HepG2 (cell line): ENCODE results near the gene DNAJC30. TPM values are rescaled to one million over a fixed set of nuclear protein-coding genes. Genes with fewer than 3 reads are reported as not detected.

Source experiments
- ATF5 ChIP-seq: sonication (generic); formaldehyde crosslinking; IDR thresholded peaks from 2 replicates; pipeline ENCODE4 v1.4.0; 2020; ENCODE audit warnings: mild to moderate bottlenecking, low read depth, missing genetic modification reagents
- CENPT ChIP-seq: sonication (generic); formaldehyde crosslinking; IDR thresholded peaks from 2 replicates; pipeline ENCODE4 v1.8.0; 2022; ENCODE audit warnings: low read depth, mild to moderate bottlenecking, moderate library complexity, missing genetic modification reagents
- ELF3 ChIP-seq: IDR thresholded peaks from 2 replicates; pipeline ENCODE4 v1.6.1; 2016; ENCODE audit warnings: missing genetic modification reagents, missing compliant biosample characterization
- HHEX ChIP-seq: IDR thresholded peaks from 2 replicates; pipeline ENCODE4 v1.6.1; 2016; ENCODE audit warnings: control low read depth
- HIVEP1 ChIP-seq: sonication (generic); formaldehyde crosslinking; IDR thresholded peaks from 2 replicates; pipeline ENCODE4 v1.4.0; 2020; ENCODE audit warnings: mild to moderate bottlenecking, missing genetic modification reagents
- KDM5B ChIP-seq: sonication (generic); formaldehyde crosslinking; IDR thresholded peaks from 2 replicates; pipeline ENCODE4 v1.4.0; 2020; ENCODE audit warnings: missing genetic modification reagents, mild to moderate bottlenecking, borderline replicate concordance
- MEIS1 ChIP-seq: sonication (generic); formaldehyde crosslinking; IDR thresholded peaks from 2 replicates; pipeline ENCODE4 v1.9.0; 2021; ENCODE audit warnings: mild to moderate bottlenecking, missing genetic modification reagents, moderate library complexity, borderline replicate concordance
- NCOA1 ChIP-seq: sonication (generic); formaldehyde crosslinking; IDR thresholded peaks from 2 replicates; pipeline ENCODE4 v1.9.0; 2021; ENCODE audit warnings: missing genetic modification reagents
- POLR2G ChIP-seq: fragments of 200-400 bp; formaldehyde crosslinking; IDR thresholded peaks from 2 replicates; pipeline ENCODE4 v1.6.1; 2018; ENCODE audit warnings: mild to moderate bottlenecking, low read depth, low read length, moderate library complexity
- TEAD2 ChIP-seq: sonication (generic); formaldehyde crosslinking; IDR thresholded peaks from 2 replicates; pipeline ENCODE4 v1.9.0; 2021; ENCODE audit warnings: missing genetic modification reagents
- ZBTB2 ChIP-seq: sonication (generic); formaldehyde crosslinking; IDR thresholded peaks from 2 replicates; pipeline ENCODE4 v1.8.0; 2022; ENCODE audit warnings: low read depth, missing genetic modification reagents
- ZNF224 ChIP-seq: sonication (generic); formaldehyde crosslinking; IDR thresholded peaks from 2 replicates; pipeline ENCODE4 v1.5.0; 2020; ENCODE audit warnings: mild to moderate bottlenecking, missing genetic modification reagents
- ZNF282 ChIP-seq: fragments of 450-650 bp; IDR thresholded peaks from 2 replicates; pipeline ENCODE4 v1.6.1; 2018; ENCODE audit not compliant: partially characterized antibody
- ZNF652 ChIP-seq: IDR thresholded peaks from 2 replicates; pipeline ENCODE4 v1.6.1; 2016; ENCODE audit warnings: low read depth, borderline replicate concordance
- ZNF777 ChIP-seq: sonication (generic); formaldehyde crosslinking; IDR thresholded peaks from 2 replicates; pipeline ENCODE4 v1.4.0; 2020; ENCODE audit warnings: missing genetic modification reagents
- ZNF891 ChIP-seq: sonication (generic); formaldehyde crosslinking; IDR thresholded peaks from 2 replicates; pipeline ENCODE4 v1.5.0; 2020; ENCODE audit warnings: mild to moderate bottlenecking, missing genetic modification reagents
- ZSCAN25 ChIP-seq: sonication (generic); formaldehyde crosslinking; IDR thresholded peaks from 2 replicates; pipeline ENCODE4 v1.8.0; 2022; ENCODE audit warnings: mild to moderate bottlenecking, missing genetic modification reagents
- polyA plus RNA-seq, 8 experiments: library from polyadenylated mRNA; depleted of rRNA in 3 of 8; stranded (reverse) in 7 of 8; unstranded in 1 of 8; fragments of >200 nt; fragmentation: Illumina TruSeq in 4 of 8; extraction: Trizol in 4 of 8; gene quantifications; 2 replicates each; pipeline versions ENCODE4 v1.2.1 to v1.2.3, GENCODE V29; 2011 to 2016; ENCODE audit warnings: low read depth in 4 of 8, missing spikeins in 1 of 8, mixed read lengths in 1 of 8; ENCODE audit not compliant: insufficient read depth in 1 of 8
- total RNA-seq, 5 experiments: library from RNA; depleted of rRNA; stranded (reverse); fragments of >200 nt; fragmentation: Illumina TruSeq; extraction: Trizol; gene quantifications; 2 replicates each; pipeline ENCODE4 v1.2.3, GENCODE V29; 2016; ENCODE audit warnings: low read depth in 1 of 5
- TF ChIP-seq, protein P1 (sequence below): sonication (generic); formaldehyde crosslinking; IDR thresholded peaks from 2 replicates; pipeline ENCODE4 v1.4.0; 2020; ENCODE audit warnings: mild to moderate bottlenecking, missing genetic modification reagents
- TF ChIP-seq, protein P2 (sequence below): sonication (generic); formaldehyde crosslinking; IDR thresholded peaks from 2 replicates; pipeline ENCODE4 v1.9.0; 2021; ENCODE audit warnings: missing genetic modification reagents, borderline replicate concordance
- TF ChIP-seq, protein P3 (sequence below): IDR thresholded peaks from 2 replicates; pipeline ENCODE4 v1.6.1; 2016; ENCODE audit warnings: missing compliant biosample characterization, missing genetic modification reagents, borderline replicate concordance

The DNAJC30 gene
- total and polyA plus RNA-seq, 2 of the 13 experiments (the other 11 are each of a cell fraction or from before 2014, with no cell fraction given): 3.3 to 3.8 TPM

- TF ChIP-seq ZBTB2 (CRISPR knock-in tag) (no peak), ELF3 (CRISPR knock-in tag) (0 out of 2 replicates have a peak, but pooled peaks have one; percentile 45), HHEX (CRISPR knock-in tag) (no peak), MEIS1 (0 out of 2 replicates have a peak, but pooled peaks have one; percentile 56), KDM5B (CRISPR knock-in tag) (peak; percentile 70; the same call in 1 of the 2 replicates), TEAD2 (CRISPR knock-in tag) (no peak), ZNF652 (no peak), POLR2G (peak; percentile 75), HIVEP1 (CRISPR knock-in tag) (0 out of 2 replicates have a peak, but pooled peaks have one; percentile 38), ZSCAN25 (peak; percentile 80), ATF5 (CRISPR knock-in tag) (no peak), NCOA1 (CRISPR knock-in tag) (peak; percentile 90), ZNF282 (no peak), ZNF224 (CRISPR knock-in tag) (no peak), ZNF777 (CRISPR knock-in tag) (peak; percentile 51; the same call in 1 of the 2 replicates), CENPT (no peak; the same call in 1 of the 2 replicates), ZNF891 (CRISPR knock-in tag) (no peak)
- TF ChIP-seq, protein P1, sequence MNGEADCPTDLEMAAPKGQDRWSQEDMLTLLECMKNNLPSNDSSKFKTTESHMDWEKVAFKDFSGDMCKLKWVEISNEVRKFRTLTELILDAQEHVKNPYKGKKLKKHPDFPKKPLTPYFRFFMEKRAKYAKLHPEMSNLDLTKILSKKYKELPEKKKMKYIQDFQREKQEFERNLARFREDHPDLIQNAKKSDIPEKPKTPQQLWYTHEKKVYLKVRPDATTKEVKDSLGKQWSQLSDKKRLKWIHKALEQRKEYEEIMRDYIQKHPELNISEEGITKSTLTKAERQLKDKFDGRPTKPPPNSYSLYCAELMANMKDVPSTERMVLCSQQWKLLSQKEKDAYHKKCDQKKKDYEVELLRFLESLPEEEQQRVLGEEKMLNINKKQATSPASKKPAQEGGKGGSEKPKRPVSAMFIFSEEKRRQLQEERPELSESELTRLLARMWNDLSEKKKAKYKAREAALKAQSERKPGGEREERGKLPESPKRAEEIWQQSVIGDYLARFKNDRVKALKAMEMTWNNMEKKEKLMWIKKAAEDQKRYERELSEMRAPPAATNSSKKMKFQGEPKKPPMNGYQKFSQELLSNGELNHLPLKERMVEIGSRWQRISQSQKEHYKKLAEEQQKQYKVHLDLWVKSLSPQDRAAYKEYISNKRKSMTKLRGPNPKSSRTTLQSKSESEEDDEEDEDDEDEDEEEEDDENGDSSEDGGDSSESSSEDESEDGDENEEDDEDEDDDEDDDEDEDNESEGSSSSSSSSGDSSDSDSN (CRISPR knock-in tag): peak; percentile 75; the same call in 1 of the 2 replicates
- TF ChIP-seq, protein P2, sequence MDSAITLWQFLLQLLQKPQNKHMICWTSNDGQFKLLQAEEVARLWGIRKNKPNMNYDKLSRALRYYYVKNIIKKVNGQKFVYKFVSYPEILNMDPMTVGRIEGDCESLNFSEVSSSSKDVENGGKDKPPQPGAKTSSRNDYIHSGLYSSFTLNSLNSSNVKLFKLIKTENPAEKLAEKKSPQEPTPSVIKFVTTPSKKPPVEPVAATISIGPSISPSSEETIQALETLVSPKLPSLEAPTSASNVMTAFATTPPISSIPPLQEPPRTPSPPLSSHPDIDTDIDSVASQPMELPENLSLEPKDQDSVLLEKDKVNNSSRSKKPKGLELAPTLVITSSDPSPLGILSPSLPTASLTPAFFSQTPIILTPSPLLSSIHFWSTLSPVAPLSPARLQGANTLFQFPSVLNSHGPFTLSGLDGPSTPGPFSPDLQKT: no peak
- TF ChIP-seq, protein P3, sequence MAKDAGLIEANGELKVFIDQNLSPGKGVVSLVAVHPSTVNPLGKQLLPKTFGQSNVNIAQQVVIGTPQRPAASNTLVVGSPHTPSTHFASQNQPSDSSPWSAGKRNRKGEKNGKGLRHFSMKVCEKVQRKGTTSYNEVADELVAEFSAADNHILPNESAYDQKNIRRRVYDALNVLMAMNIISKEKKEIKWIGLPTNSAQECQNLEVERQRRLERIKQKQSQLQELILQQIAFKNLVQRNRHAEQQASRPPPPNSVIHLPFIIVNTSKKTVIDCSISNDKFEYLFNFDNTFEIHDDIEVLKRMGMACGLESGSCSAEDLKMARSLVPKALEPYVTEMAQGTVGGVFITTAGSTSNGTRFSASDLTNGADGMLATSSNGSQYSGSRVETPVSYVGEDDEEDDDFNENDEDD: peak; percentile 82
Observed at GRCh38 chr7:73647725-73648592, 35.3 kb downstream of the DNAJC30 start (continued).
